HG03039 (cell line): Measurements from ENCODE around the gene WDR33.
A peak's percentile ranks its signal among the peaks of the same experiment; 100 is the strongest.

Experiments used
- ATAC-seq: cut with Tn5 transposase; IDR thresholded peaks from one replicate; pipeline ENCODE4 v1.9.1; 2021; ENCODE audit warnings: mild to moderate bottlenecking, moderate library complexity; ENCODE audit not compliant: unreplicated experiment

Gene WDR33

GRCh38 chr2:127769587-127769986 is 41.4 kb downstream of the WDR33 start:
- ATAC-seq, result no peak

DNA sequence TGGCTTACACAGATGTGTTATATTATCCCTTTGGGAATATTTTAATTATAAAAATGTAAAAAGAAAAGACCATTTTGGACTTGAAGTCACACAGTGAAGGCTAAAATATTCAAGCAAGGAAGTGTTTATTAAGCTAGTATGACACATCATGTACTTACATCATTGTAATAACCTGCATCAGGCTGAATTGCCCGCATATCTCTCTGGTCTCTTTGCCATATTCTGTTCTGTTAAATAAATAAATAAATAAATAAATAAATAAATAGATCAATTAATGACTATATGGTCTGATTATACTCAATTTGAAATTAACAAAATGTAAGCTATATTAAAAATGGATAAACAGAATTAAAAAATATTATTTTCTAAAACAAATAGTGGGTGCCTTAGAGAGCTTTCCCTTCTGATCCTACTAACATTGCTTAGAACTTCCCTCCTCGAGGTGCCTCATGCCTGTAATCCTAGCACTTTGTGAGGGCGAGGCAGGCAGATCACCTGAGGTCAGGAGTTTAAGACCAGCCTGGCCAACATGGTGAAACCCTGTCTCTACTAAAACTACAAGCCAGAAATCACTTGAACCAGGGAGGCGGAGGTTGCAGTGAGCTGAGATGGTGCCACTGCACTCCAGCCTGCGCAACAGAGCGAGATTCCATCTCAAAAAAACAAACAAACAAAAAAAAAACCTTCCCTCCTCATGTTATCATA is 42.0 kb downstream of the WDR33 start:
- ATAC-seq, result no peak

DNA sequence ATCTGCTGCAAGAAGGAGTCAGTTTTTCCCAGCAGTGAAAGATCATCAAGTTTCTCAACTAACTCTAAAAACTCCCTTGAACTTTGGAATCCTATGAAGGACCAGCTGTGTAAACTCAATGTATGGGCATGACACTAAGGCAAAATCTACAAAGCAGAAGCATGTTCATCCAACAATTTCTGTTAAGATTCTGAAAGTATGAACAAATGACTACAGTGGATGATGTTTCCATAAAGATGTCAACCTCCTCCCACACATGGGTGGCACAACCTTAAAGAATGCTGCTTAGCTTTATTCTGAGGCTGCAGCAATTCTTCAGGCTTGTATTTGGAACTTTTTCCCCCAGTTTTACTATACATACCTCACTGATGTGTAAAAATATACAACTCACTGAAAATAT is 47.2 kb downstream of the WDR33 start:
- ATAC-seq, result no peak

GRCh38 chr2:127762846-127763245 is 48.1 kb downstream of the WDR33 start:
- ATAC-seq, result no peak

DNA sequence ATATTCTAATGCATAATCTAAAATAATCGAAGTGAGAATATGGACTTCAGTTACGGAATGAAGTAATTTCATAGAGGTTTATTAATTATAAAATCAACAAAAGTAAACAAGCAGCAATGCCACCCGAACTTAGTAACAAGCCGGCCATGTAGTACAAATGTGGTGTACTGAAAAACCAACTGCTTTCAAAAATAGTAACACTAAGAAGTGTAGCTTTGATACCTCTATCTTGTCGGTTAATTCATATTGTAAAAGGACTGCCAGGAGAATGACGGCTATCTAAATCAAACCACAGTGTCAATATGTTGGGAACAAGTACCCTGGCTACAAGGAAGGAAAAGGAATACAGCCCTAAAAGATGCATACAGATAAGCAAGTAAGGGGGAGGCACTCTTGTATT is 48.5 kb downstream of the WDR33 start:
- no peak for ATAC-seq

GRCh38 chr2:127759931-127760330 is 51.0 kb downstream of the WDR33 start:
- no peak for ATAC-seq

DNA sequence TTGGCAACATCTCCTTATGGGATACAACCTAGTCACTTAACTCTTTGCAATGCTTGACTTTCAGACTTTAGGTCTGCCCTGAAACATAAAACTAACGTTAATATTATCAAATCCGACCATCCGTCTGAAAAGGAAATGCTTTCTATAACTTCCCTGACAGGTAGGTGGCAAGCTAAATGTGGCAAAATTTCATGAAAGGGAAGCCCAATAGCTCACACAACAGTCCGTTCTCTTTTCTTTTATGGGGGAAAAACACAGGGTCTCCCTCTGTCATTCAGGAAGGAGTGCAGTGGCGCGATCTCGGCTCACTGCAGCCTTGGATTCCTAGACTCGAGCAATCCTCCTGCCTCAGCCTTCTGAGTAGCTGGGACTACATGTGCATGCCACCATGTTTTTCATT is 56.8 kb downstream of the WDR33 start:
- ATAC-seq, result no peak

- ATAC-seq, result no peak
Measured at GRCh38 chr2:127753374-127753773, 57.6 kb downstream of the WDR33 start.

GRCh38 chr2:127749537-127749936 is 61.4 kb downstream of the WDR33 start:
- peak; percentile 86 for ATAC-seq

- no peak for ATAC-seq
Measured at GRCh38 chr2:127747621-127748020, 63.4 kb downstream of the WDR33 start.

- no peak for ATAC-seq
Measured at GRCh38 chr2:127743477-127744026, 67.4 kb downstream of the WDR33 start.

- no peak for ATAC-seq
Measured at GRCh38 chr2:127740665-127741288, 70.2 kb downstream of the WDR33 start.

DNA sequence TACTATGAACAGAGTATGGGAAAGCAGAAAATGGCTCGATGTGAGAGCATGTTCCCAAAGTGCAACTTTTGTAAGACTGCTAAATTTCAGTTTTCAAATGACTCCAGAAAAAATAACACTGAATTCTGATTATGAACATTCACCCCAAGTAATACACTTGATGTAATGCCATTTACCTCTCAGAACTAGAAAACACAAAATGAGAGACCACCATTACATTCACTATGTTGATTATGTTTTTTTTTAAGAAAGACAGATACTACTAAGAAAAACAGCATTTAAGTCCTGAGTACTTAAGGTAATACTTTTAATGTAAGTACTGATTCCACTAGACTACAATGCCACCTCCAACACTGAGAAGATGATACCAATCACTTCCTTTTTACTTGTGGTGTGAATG is 71.2 kb downstream of the WDR33 start:
- no peak for ATAC-seq

DNA sequence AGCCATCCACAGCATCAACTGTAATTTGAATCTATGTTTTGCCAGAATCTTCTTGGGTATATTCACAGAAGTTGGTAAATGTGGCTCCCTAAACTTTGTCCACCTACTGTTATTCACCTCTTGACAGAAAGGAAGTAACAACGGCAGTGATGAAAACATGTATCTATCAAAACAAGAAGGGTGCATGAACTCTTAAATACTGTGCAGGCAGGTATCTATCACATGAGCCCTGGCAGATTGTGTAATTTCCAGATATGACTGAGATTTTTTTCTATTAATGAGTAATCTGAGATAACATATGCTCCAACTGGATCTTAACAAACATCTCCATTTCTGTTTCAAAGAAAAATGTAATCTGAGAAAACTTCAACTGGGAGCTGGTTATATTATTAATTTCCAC is 73.1 kb downstream of the WDR33 start:
- no peak for ATAC-seq

DNA sequence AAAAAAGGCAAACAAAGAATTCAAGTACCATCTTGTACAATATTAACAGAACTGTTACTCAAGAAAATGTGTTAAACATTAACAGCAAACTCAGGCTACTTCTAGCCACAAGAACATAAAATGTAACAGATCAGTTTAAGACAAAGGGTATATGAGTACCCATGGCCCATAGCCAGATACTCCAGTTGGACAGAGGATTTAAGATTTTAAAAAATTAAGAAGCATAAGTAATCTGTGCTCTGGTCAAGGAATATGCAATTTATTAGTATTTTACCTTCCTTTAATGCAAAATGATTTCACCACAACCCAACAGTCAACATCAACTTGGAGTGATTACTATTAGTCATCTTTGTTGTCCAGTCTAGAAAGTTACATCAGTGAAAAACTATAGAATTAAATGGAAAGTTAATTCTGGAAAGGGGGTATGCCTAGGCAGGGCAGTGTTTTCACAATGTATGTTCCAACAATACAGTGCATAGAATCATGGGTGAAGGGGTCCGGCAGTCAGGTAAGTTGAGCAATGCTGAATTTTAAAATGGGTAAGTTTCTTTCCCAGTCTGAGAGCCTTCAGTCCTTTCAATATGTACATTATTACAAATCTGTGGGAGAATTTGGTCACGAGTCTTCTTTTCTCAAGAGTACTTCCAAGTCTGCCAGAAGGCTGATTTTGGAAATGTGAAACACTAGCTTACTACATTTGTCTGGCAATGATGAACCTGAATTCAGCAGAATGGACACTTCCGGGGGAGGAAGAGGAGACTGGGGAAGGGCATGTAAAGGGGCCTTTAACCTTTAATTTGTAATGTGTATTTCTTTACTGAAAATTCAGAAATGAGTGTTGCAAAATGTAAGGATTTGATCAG is 75.2 kb downstream of the WDR33 start:
- ATAC-seq, result no peak

- no peak for ATAC-seq
Measured at GRCh38 chr2:127735044-127735443, 75.9 kb downstream of the WDR33 start.

DNA sequence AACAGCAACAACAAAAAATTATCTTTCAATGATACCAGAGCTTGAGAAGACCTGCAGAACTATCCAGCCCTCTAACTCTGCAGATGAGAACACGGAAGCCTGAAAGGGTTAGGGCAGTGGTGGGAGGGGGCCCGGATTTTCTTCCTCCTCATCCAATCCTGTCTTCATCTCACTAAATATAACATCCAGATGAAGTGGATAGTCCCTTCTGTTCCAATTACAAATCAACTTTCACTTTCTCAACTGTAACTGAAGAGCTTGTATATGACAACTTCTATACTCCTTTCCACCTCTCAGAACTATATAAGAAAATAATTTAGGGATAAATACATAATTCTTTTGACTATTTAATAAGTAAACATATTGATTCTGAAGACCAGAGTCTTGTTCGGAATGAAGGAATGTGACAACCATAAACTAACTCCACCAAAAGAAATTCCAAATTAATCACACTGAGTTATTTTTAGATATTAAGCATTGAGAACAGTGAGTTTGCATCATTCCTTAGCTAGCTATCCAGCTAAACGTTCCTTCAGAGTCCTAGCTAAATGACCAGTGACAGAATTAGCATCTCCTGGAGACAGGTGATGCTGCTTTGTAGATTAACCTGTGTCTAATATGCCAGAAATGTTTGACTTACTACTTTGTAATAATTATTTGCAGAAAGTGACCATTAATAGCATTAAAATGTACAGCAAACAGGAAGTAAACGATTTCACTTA is 77.0 kb downstream of the WDR33 start:
- ATAC-seq, result no peak

DNA sequence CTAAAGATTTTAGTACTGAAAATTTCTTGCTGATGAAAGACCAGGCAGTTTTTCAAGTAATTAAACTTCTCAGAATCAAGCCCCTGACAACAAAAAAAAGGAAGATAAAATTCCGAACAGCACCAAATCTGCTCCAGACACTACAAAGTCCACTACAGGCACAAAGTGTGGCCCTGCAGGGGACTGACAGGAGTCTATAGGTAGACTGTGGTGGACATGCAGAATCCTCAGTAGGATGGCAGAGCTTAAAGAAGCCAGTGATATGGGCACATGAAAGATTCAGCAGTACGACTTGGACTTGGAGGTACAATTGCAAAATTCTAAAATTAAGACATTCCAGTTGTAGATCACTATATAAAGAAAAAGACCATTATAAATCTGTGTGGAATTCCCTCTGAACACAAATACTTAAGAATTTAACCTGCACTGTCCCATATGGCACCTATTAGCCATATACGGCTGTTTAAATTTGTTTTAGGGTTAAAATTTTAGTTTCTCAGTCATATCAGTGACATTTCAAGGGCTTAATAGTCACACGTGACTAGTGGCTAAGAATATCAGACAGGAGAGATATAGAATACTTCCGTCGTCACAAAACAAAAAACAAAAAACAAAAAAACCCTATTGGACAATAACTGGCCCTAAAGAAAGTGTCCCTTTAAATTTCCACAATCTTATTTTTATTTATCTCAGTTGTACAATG is 77.7 kb downstream of the WDR33 start:
- no peak for ATAC-seq

DNA sequence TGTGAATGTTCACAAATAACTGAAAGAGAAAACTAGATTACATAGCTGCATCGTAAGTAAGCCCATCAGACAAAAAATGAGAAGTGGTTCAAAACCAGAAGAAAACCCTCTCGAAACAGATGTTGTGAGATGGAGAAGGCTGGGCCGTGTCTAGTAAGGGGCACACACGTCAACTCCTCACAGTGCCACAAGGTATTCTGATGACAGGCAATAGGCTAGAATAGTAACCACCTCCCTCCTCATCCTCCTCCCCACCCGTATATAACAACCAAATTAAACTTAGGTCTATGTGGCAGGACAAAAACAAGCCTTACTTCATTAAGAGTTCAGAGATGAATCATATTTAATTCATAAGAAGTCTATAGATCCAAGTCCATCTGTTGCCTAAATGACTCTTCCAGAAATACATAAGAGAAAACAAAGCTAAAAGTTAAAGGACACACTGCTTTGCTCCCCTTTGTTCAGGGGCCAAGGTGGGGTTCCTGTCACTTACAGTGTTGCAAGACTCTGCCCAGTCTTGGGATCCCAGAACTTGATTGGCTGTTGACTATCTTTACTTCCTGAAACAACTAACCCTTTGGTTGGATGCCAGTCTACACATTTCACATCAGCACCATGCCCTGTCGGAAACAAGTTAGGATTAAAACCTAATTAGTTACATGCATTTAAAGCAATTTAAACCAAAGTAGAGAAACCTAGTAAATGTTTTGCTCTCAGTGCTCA is 84.7 kb downstream of the WDR33 start:
- ATAC-seq, result no peak

- ATAC-seq, result no peak
Measured at GRCh38 chr2:127722807-127723206, 88.2 kb downstream of the WDR33 start.
